HG02763 (cell line): ENCODE measurements around the gene MYL11.

Experiments used
- ATAC-seq: cut with Tn5 transposase; IDR thresholded peaks from one replicate; pipeline ENCODE4 v1.9.1; 2021; ENCODE audit warnings: mild to moderate bottlenecking, moderate library complexity; ENCODE audit not compliant: unreplicated experiment

MYL11 gene

GRCh38 chr16:30416624-30417528 is 42.3 kb downstream of the MYL11 start:
- ATAC-seq: no peak

DNA sequence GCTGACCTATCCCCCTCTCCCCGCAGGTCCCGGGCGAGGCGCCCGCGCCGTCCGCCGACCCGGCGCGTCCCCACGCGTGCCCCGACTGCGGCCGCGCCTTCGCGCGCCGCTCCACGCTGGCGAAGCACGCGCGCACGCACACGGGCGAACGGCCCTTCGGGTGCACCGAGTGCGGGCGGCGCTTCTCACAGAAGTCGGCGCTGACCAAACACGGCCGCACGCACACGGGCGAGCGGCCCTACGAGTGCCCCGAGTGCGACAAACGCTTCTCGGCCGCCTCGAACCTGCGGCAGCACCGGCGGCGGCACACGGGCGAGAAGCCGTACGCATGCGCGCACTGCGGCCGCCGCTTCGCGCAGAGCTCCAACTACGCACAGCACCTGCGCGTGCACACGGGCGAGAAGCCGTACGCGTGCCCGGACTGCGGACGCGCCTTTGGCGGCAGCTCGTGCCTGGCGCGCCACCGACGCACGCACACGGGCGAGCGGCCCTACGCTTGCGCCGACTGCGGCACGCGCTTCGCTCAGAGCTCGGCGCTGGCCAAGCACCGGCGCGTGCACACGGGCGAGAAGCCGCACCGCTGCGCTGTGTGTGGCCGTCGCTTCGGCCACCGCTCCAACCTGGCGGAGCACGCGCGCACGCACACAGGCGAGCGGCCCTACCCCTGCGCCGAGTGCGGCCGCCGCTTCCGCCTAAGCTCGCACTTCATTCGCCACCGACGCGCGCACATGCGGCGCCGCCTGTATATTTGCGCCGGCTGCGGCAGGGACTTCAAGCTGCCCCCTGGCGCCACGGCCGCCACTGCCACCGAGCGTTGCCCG is 43.1 kb downstream of the MYL11 start:
- peak; percentile 83 for ATAC-seq

- no peak for ATAC-seq
These were observed 44.0 kb downstream of the MYL11 start for GRCh38 chr16:30418350-30419181.

DNA sequence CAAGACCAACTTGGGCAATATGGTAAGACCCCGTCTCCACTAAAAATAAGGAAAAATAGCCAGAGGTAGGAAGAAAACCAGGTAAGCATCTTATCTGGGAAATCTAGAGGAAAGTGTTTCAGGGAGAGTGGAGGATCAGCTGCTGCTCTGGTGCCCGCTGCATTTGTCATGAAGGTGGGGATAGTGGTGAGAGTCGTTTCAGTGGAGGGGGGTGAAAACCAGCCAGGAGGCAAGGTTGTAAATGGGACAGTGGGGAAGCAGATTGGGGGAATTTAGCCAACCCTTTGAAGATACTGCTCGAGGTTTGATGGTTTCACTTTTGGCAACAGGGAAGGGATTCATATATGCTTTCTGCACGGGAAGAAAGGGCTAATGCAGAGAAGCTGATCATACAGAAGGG is 46.4 kb downstream of the MYL11 start:
- no peak for ATAC-seq
